Kidney epithelial cell (primary cell): ENCODE data around the gene SLC16A9. TPM values are rescaled to one million over a fixed set of nuclear protein-coding genes. Genes with fewer than 3 reads are reported as not detected.

ENCODE experiments used
- DNase-seq: peaks from one replicate; pipeline ENCODE4 v3.0.0-alpha.2; 2010; ENCODE audit warnings: low read depth
- H3K27me3 ChIP-seq: 2 replicates; pipeline ENCODE4 v1.6.0; 2011; ENCODE audit warnings: low read length; ENCODE audit not compliant: control insufficient read depth, insufficient read depth
- H3K36me3 ChIP-seq: 2 replicates; pipeline ENCODE4 v1.5.1; 2011; ENCODE audit warnings: low read length; ENCODE audit not compliant: control insufficient read depth, insufficient read depth
- H3K4me3 ChIP-seq: 2 replicates; pipeline ENCODE4 v1.5.1; 2011; ENCODE audit warnings: low read depth, mild to moderate bottlenecking, control low read depth, low read length
- total RNA-seq: library from RNA; depleted of rRNA; stranded (reverse); fragments of >200 nt; gene quantifications from 2 replicates; pipeline ENCODE4 v1.2.3, GENCODE V29; 2015
- TF ChIP-seq, protein P1 (sequence below): IDR thresholded peaks from 2 replicates; pipeline ENCODE4 v1.5.1; 2011; ENCODE audit warnings: mild to moderate bottlenecking, moderate library complexity, low read length, control low read depth, inconsistent platforms; ENCODE audit not compliant: insufficient read depth, poor library complexity, severe bottlenecking

The SLC16A9 gene
- total RNA-seq, 1 donor from 2014 or later: 10.4 TPM

DNA sequence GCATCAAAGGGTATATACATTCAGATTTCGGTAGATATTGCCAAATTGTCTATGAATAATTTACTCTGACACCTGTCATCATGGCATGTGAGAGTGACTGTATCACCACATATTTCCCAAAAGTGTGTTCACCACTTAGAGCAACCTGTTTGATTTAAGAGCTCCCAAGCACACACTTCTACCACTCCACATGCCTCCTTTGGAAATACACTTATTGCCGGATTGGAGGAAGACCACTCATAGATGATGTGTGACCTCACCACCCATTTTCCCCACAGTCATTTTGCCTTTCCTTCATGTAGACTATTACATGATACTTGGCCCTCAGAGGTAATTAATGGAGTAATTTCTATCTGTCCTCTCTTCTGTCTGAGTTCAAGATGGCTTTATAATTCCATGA is 75.5 kb downstream of the SLC16A9 start:
- TF ChIP-seq, protein P1, sequence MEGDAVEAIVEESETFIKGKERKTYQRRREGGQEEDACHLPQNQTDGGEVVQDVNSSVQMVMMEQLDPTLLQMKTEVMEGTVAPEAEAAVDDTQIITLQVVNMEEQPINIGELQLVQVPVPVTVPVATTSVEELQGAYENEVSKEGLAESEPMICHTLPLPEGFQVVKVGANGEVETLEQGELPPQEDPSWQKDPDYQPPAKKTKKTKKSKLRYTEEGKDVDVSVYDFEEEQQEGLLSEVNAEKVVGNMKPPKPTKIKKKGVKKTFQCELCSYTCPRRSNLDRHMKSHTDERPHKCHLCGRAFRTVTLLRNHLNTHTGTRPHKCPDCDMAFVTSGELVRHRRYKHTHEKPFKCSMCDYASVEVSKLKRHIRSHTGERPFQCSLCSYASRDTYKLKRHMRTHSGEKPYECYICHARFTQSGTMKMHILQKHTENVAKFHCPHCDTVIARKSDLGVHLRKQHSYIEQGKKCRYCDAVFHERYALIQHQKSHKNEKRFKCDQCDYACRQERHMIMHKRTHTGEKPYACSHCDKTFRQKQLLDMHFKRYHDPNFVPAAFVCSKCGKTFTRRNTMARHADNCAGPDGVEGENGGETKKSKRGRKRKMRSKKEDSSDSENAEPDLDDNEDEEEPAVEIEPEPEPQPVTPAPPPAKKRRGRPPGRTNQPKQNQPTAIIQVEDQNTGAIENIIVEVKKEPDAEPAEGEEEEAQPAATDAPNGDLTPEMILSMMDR: no peak
- Histone ChIP-seq H3K27me3 (no peaks in the 10 kb centered on the region), H3K4me3 (no peak overlapping the region), H3K36me3 (no peaks in the 10 kb centered on the region)
- no peak for DNase-seq

DNA sequence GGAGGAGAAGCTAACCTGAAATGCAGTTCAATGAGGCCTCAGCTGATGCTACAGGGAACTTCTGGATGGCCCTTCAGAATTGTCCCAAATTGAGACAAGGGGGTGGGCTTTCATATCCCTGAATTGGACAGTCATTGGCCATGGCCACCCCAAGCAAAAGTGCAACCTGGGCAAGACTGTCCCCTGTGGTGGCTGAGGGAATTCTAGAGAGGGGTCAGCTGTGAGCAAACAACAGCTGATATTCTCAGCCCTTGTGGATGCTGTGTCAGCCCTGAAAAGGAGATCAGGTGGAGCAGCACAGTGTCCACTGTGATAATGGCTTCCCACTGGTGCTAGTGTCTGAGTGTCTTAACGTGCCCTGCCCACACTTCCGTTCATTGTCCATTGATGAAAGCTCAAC is 76.6 kb downstream of the SLC16A9 start:
- TF ChIP-seq, protein P1: no peak

GRCh38 chr10:59631882-59632807 is 77.5 kb downstream of the SLC16A9 start:
- TF ChIP-seq, protein P1: no peak
- H3K27me3 ChIP-seq: no peaks in the 10 kb centered on the region
- H3K4me3 ChIP-seq: no peak overlapping the region
- DNase-seq: no peak
- H3K36me3 ChIP-seq: no peaks in the 10 kb centered on the region

More for the DNA sequence above, 76.6 kb downstream of the SLC16A9 start:
- Histone ChIP-seq H3K27me3 (no peaks in the 10 kb centered on the region), H3K36me3 (no peaks in the 10 kb centered on the region), H3K4me3 (no peak overlapping the region)
- DNase-seq: no peak

- TF ChIP-seq, protein P1: no peak
Measured at GRCh38 chr10:59631237-59631636, 78.4 kb downstream of the SLC16A9 start.

GRCh38 chr10:59628965-59629364 is 80.7 kb downstream of the SLC16A9 start:
- TF ChIP-seq, protein P1: no peak
- no peak overlapping the region for H3K4me3 ChIP-seq
- no peaks in the 10 kb centered on the region for H3K27me3 ChIP-seq
- H3K36me3 ChIP-seq: no peaks in the 10 kb centered on the region
- no peak for DNase-seq

More at GRCh38 chr10:59631237-59631636, 78.4 kb downstream of the SLC16A9 start:
- no peaks in the 10 kb centered on the region for H3K27me3 ChIP-seq
- H3K4me3 ChIP-seq: no peak overlapping the region
- DNase-seq: no peak
- no peaks in the 10 kb centered on the region for H3K36me3 ChIP-seq
